ENCODE results near the gene P2RX6. TPM values are rescaled to one million over a fixed set of nuclear protein-coding genes. Genes with fewer than 3 reads are reported as not detected.

P2RX6 gene
- total and polyA plus RNA-seq, 2 donors (not counting 3 experiments of a cell fraction or from before 2014, with no cell fraction given): 0.06 TPM; not detected in 1

GRCh38 chr22:21026783-21027692 is 12.1 kb downstream of the P2RX6 start:
- ChIA-PET POLR2A (no interaction called here), CTCF (no interaction called here)
- FAIRE-seq (no peak), DNase-seq (ENCODE audit: low read depth, low spot score) (no peak)
- intact Hi-C loops (cut with micrococcal nuclease): no loop called here
- TF ChIP-seq, protein P1, sequence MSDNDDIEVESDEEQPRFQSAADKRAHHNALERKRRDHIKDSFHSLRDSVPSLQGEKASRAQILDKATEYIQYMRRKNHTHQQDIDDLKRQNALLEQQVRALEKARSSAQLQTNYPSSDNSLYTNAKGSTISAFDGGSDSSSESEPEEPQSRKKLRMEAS (IDR thresholded peaks at IDR 0.05; ENCODE audit: insufficient read depth, insufficient read length): no peak
- TF ChIP-seq FOS (IDR thresholded peaks at IDR 0.05; ENCODE audit: borderline replicate concordance, insufficient read depth, low read length): no peak
- TF ChIP-seq JUN (IDR thresholded peaks at IDR 0.05; ENCODE audit: borderline replicate concordance, insufficient read depth, insufficient read length, low read depth): no peak
- no peak for TF ChIP-seq MYC (IDR thresholded peaks at IDR 0.05; ENCODE audit: low read depth, low read length)
- no peak for TF ChIP-seq POLR2AphosphoS5 (IDR thresholded peaks at IDR 0.05; ENCODE audit: insufficient read depth, low read depth, low read length)
- TF ChIP-seq, protein P2, sequence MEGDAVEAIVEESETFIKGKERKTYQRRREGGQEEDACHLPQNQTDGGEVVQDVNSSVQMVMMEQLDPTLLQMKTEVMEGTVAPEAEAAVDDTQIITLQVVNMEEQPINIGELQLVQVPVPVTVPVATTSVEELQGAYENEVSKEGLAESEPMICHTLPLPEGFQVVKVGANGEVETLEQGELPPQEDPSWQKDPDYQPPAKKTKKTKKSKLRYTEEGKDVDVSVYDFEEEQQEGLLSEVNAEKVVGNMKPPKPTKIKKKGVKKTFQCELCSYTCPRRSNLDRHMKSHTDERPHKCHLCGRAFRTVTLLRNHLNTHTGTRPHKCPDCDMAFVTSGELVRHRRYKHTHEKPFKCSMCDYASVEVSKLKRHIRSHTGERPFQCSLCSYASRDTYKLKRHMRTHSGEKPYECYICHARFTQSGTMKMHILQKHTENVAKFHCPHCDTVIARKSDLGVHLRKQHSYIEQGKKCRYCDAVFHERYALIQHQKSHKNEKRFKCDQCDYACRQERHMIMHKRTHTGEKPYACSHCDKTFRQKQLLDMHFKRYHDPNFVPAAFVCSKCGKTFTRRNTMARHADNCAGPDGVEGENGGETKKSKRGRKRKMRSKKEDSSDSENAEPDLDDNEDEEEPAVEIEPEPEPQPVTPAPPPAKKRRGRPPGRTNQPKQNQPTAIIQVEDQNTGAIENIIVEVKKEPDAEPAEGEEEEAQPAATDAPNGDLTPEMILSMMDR (IDR thresholded peaks at IDR 0.05; ENCODE audit: extremely low read depth in 1 of 2, insufficient read depth in 1 of 2, low read depth in 1 of 2, low read length in 2 of 2): no peak
- no peak for TF ChIP-seq EZH2 (IDR thresholded peaks at IDR 0.05; ENCODE audit: borderline replicate concordance, low read depth, low read length, severe bottlenecking)
- no peak for TF ChIP-seq GATA2 (IDR thresholded peaks at IDR 0.05; ENCODE audit: insufficient read depth, insufficient read length, low read depth, low read length)
- no peak for TF ChIP-seq POLR2A (IDR thresholded peaks at IDR 0.05; ENCODE audit: low read depth, low read length)
- H3K27ac ChIP-seq (ENCODE audit: insufficient read depth, low read depth, low read length): no peak overlapping the region
- H3K27me3 ChIP-seq (ENCODE audit: control insufficient read depth in 2 of 2, insufficient read depth in 2 of 2, low read length in 2 of 2): peaks cover 6 to 8% of the 10 kb centered on the region in 2 experiments
- no peaks in the 10 kb centered on the region for H3K9me1 ChIP-seq (replicated peaks; ENCODE audit: control insufficient read depth, extremely low read depth, insufficient read depth, low read length)
- no peaks in the 10 kb centered on the region for H3K9me3 ChIP-seq (replicated peaks; ENCODE audit: control insufficient read depth, insufficient read depth, low read length)
- H3K36me3 ChIP-seq (ENCODE audit: control insufficient read depth in 2 of 2, extremely low read depth in 1 of 2, insufficient read depth in 2 of 2, low read length in 2 of 2): no peaks in the 10 kb centered on the region
- H3K79me2 ChIP-seq (ENCODE audit: control insufficient read depth, insufficient read depth, low read length): no peaks in the 10 kb centered on the region
- H3K9ac ChIP-seq (replicated peaks; ENCODE audit: extremely low read depth, insufficient read depth, low read length): no peak overlapping the region
- H4K20me1 ChIP-seq (replicated peaks; ENCODE audit: control insufficient read depth, extremely low read depth, insufficient read depth, low read length): no peaks in the 10 kb centered on the region
- no peaks in the 10 kb centered on the region for H3K4me1 ChIP-seq (ENCODE audit: control insufficient read depth, extremely low read depth, insufficient read depth, low read length)
- no peak overlapping the region for H3K4me3 ChIP-seq (replicated peaks in 1 of 3; ENCODE audit: insufficient read depth in 1 of 3, low read depth in 1 of 3, low read length in 3 of 3)
- dilution Hi-C loops (cut with MboI; ENCODE audit: extremely low pct_ligation_motif_present, low sequenced_read_pairs): no loop called here
- no peak overlapping the region for H3K4me2 ChIP-seq (ENCODE audit: insufficient read depth, low read length)
- BruUV-seq (replicated peaks): no TSS peak
- no peak overlapping the region for H2AFZ ChIP-seq (ENCODE audit: low read depth, low read length)

Data from endothelial cell of umbilical vein (primary cell).